A549 (cell line): ENCODE data around the gene THBD. TPM values are rescaled to one million over a fixed set of nuclear protein-coding genes. Genes with fewer than 3 reads are reported as not detected.

Source experiments
- ATAC-seq, 2 experiments: fragments of 200-7000 bp in 1 of 2; fragments of >200 bp in 1 of 2; cut with Nextera tagmentation in 1 of 2; cut with Tn5 transposase in 1 of 2; 3 replicates each; pipeline versions ENCODE4 v1.8.0 to v1.9.1; 2018 to 2020; ENCODE audit warnings: mild to moderate bottlenecking in 1 of 2, moderate library complexity in 1 of 2
- CTCF ChIA-PET: fragments of 300-600 bp; sonication (Branson Sonifier 250); formaldehyde crosslinking; extraction: SDS; loops from one replicate; lab custom pipeline; 2021; ENCODE audit warnings: antibody characterized with exemption, inconsistent platforms; lab: Yijun Ruan, JAX
- POLR2A ChIA-PET: fragments of 350-600 bp; formaldehyde crosslinking; extraction: SDS; loops from one replicate; lab custom pipeline; 2021; ENCODE audit warnings: antibody characterized with exemption, inconsistent platforms; lab: Yijun Ruan, JAX
- DNase-seq, 2 experiments: peaks; one replicate each; pipeline versions ENCODE4 v3.0.0 to v3.0.0-alpha.2; 2011 to 2016; ENCODE audit warnings: low read depth in 1 of 2, low spot score in 1 of 2
- FAIRE-seq: peaks from 2 replicates; lab custom pipeline; 2011; peaks lifted over from hg19 to GRCh38; lab: Jason Lieb, UNC
- H3K27ac ChIP-seq, 2 experiments: fragments of >200 bp; sonication (Bioruptor Twin); formaldehyde crosslinking; 3 replicates each; pipeline ENCODE4 v1.5.1; 2016 to 2017
- H3K4me1 ChIP-seq: fragments of >200 bp; sonication (Bioruptor Twin); formaldehyde crosslinking; 3 replicates; pipeline ENCODE4 v1.6.1; 2016
- H3K4me2 ChIP-seq: fragments of >200 bp; sonication (Bioruptor Twin); formaldehyde crosslinking; 3 replicates; pipeline ENCODE4 v1.6.1; 2016
- H3K4me3 ChIP-seq: fragments of >200 bp; sonication (Bioruptor Twin); formaldehyde crosslinking; 3 replicates; pipeline ENCODE4 v1.5.1; 2016
- H3K9me3 ChIP-seq: fragments of >200 bp; sonication (Bioruptor Twin); formaldehyde crosslinking; 3 replicates; pipeline ENCODE4 v1.6.1; 2016
- CEBPB ChIP-seq, 2 experiments: fragments of >200 bp in 1 of 2; sonication (Bioruptor Twin) in 1 of 2; formaldehyde crosslinking in 1 of 2; IDR thresholded peaks; 2 replicates each; pipeline ENCODE4 v1.6.1; 2012 to 2016
- CHD2 ChIP-seq: fragments of 150-350 bp; IDR thresholded peaks from 2 replicates; pipeline ENCODE4 v1.6.1; 2014; ENCODE audit warnings: low read length; ENCODE audit not compliant: partially characterized antibody
- EP300 ChIP-seq, 2 experiments: fragments of >200 bp; sonication (Bioruptor Twin); formaldehyde crosslinking; IDR thresholded peaks; 2 replicates in 1 of 2; 3 replicates in 1 of 2; pipeline ENCODE4 v1.6.1; 2016 to 2017
- FOSL2 ChIP-seq, 2 experiments: fragments of 450-650 bp in 1 of 2; fragments of >200 bp in 1 of 2; sonication (Bioruptor Twin) in 1 of 2; formaldehyde crosslinking; IDR thresholded peaks; 2 replicates each; pipeline versions ENCODE4 v1.5.0 to v1.6.1; 2016 to 2020; ENCODE audit warnings: mild to moderate bottlenecking in 1 of 2, moderate library complexity in 1 of 2
- HOXA7 ChIP-seq: fragments of 250-450 bp; sonication (Bioruptor Pico); IDR thresholded peaks from 2 replicates; pipeline ENCODE4 v1.5.0; 2020; ENCODE audit warnings: mild to moderate bottlenecking, moderate library complexity
- HOXB13 ChIP-seq: fragments of 250-450 bp; sonication (Bioruptor Pico); IDR thresholded peaks from 2 replicates; pipeline ENCODE4 v1.5.0; 2020; ENCODE audit warnings: low read depth, mild to moderate bottlenecking, moderate library complexity
- HOXB5 ChIP-seq: fragments of 250-450 bp; sonication (Bioruptor Pico); IDR thresholded peaks from 2 replicates; pipeline ENCODE4 v1.5.0; 2020; ENCODE audit warnings: mild to moderate bottlenecking, moderate library complexity
- JUN ChIP-seq, 2 experiments: fragments of >200 bp; sonication (Bioruptor Twin); formaldehyde crosslinking; IDR thresholded peaks; 2 replicates in 1 of 2; 3 replicates in 1 of 2; pipeline ENCODE4 v1.6.1; 2016 to 2017
- MAFK ChIP-seq: fragments of 450-650 bp; IDR thresholded peaks from 2 replicates; pipeline ENCODE4 v1.6.1; 2014; ENCODE audit not compliant: partially characterized antibody
- NFE2L2 ChIP-seq: fragments of 150-350 bp; conservative IDR thresholded peaks from 2 replicates; pipeline ENCODE4 v1.6.1; 2014; ENCODE audit warnings: low read length
- RAD21 ChIP-seq, 2 experiments: fragments of >200 bp in 1 of 2; sonication (Bioruptor Twin) in 1 of 2; formaldehyde crosslinking in 1 of 2; IDR thresholded peaks in 1 of 2; conservative IDR thresholded peaks in 1 of 2; 2 replicates in 1 of 2; 3 replicates in 1 of 2; pipeline ENCODE4 v1.6.1; 2012 to 2018; ENCODE audit warnings: inconsistent platforms in 1 of 2
- RCOR1 ChIP-seq: fragments of 150-350 bp; IDR thresholded peaks from 2 replicates; pipeline ENCODE4 v1.6.1; 2014; ENCODE audit warnings: antibody characterized with exemption, low read length, low read depth
- TFCP2L1 ChIP-seq: fragments of 250-450 bp; sonication (Bioruptor Pico); IDR thresholded peaks from 2 replicates; pipeline ENCODE4 v1.5.0; 2021; ENCODE audit warnings: mild to moderate bottlenecking
- TP53 ChIP-seq: fragments of 250-450 bp; sonication (Bioruptor Pico); IDR thresholded peaks from 2 replicates; pipeline ENCODE4 v1.5.0; 2021; ENCODE audit warnings: mild to moderate bottlenecking, moderate library complexity
- ZFP36 ChIP-seq: fragments of 450-650 bp; IDR thresholded peaks from 2 replicates; pipeline ENCODE4 v1.6.1; 2014; ENCODE audit warnings: borderline replicate concordance; ENCODE audit not compliant: partially characterized antibody
- WGBS: methylation state at CpG from one replicate; pipeline ENCODE4 v1.1.6; 2017; ENCODE audit errors: missing lambda C conversion rate; 5-methylcytosine and 5-hydroxymethylcytosine counted together
- polyA plus RNA-seq, 4 experiments: library from polyadenylated mRNA; depleted of rRNA in 3 of 4; stranded (reverse); fragments of >200 nt; fragmentation: RNase III in 1 of 4; extraction: RNeasy Plus Mini Kit Qiagen cat#74134 plus additional on column Dnase treatment in 1 of 4; gene quantifications; 2 replicates in 3 of 4; 3 replicates in 1 of 4; pipeline ENCODE4 v1.2.3, GENCODE V29; 2011 to 2017
- TF ChIP-seq, protein P1 (sequence below): fragments of >200 bp; sonication (Bioruptor Twin); formaldehyde crosslinking; IDR thresholded peaks from 3 replicates; pipeline ENCODE4 v1.5.1; 2016
- TF ChIP-seq, protein P2 (sequence below): fragments of >200 bp; sonication (Bioruptor Twin); formaldehyde crosslinking; IDR thresholded peaks from 3 replicates; pipeline ENCODE4 v1.6.1; 2016
- TF ChIP-seq, protein P3 (sequence below): fragments of 450-650 bp; IDR thresholded peaks from 2 replicates; pipeline ENCODE4 v1.6.1; 2014; ENCODE audit warnings: antibody characterized with exemption
- TF ChIP-seq, protein P4 (sequence below): IDR thresholded peaks from 2 replicates; pipeline ENCODE4 v1.6.1; 2012
- TF ChIP-seq, protein P5 (sequence below): fragments of 200-600 bp; sonication (generic); IDR thresholded peaks from 2 replicates; pipeline ENCODE4 v1.6.1; 2016; ENCODE audit warnings: antibody characterized with exemption, mild to moderate bottlenecking, moderate library complexity
- TF ChIP-seq, protein P6 (sequence below): IDR thresholded peaks from 2 replicates; pipeline ENCODE4 v1.6.1; 2012

Gene THBD
- polyA plus RNA-seq, 2 of the 4 experiments (the other 2 are of a cell fraction), result 25.8 to 29.6 TPM

DNA sequence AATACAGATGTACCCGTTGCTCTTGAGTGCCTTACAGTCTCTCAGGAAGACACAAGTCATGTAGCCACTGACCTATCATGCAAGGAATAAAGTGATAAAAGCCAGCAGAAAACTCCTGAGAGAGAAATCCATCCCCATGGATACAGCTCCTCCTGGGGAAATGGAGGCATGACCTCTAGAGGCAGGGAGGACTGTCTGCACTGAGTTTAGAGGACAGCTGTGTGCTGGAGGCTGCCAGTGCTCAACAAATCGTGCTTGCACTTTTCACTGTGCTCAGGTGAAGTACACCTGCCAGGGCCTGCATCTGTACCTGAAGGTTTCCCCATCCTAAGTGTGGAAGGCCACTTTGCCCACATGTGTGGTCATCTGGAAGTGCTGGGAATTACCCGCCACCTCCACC lies 24.6 kb upstream of the THBD start:
- WGBS, result 71% methylated on average over 3 of the region's 3 CpGs
- ChIA-PET CTCF (no interaction called here), POLR2A (no interaction called here)
- FAIRE-seq, result no peak
- Histone ChIP-seq H3K4me2 (no peak overlapping the region), H3K9me3 (no peaks in the 10 kb centered on the region)
- no peak for ATAC-seq
- DNase-seq, result no peak
- no peak for TF ChIP-seq RCOR1
- TF ChIP-seq, protein P1, sequence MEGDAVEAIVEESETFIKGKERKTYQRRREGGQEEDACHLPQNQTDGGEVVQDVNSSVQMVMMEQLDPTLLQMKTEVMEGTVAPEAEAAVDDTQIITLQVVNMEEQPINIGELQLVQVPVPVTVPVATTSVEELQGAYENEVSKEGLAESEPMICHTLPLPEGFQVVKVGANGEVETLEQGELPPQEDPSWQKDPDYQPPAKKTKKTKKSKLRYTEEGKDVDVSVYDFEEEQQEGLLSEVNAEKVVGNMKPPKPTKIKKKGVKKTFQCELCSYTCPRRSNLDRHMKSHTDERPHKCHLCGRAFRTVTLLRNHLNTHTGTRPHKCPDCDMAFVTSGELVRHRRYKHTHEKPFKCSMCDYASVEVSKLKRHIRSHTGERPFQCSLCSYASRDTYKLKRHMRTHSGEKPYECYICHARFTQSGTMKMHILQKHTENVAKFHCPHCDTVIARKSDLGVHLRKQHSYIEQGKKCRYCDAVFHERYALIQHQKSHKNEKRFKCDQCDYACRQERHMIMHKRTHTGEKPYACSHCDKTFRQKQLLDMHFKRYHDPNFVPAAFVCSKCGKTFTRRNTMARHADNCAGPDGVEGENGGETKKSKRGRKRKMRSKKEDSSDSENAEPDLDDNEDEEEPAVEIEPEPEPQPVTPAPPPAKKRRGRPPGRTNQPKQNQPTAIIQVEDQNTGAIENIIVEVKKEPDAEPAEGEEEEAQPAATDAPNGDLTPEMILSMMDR, result no peak
- no peak for TF ChIP-seq MAFK
- no peak for TF ChIP-seq FOSL2 (IDR thresholded peaks at IDR 0.05)
- TF ChIP-seq FOSL2 (CRISPR knock-in tag; IDR thresholded peaks at IDR 0.05), result no peak
- TF ChIP-seq, all 56 proteins: peak for 0
- H3K27ac ChIP-seq, result no peak overlapping the region
- no peaks in the 10 kb centered on the region for H3K4me1 ChIP-seq
- no peak overlapping the region for H3K4me3 ChIP-seq

DNA sequence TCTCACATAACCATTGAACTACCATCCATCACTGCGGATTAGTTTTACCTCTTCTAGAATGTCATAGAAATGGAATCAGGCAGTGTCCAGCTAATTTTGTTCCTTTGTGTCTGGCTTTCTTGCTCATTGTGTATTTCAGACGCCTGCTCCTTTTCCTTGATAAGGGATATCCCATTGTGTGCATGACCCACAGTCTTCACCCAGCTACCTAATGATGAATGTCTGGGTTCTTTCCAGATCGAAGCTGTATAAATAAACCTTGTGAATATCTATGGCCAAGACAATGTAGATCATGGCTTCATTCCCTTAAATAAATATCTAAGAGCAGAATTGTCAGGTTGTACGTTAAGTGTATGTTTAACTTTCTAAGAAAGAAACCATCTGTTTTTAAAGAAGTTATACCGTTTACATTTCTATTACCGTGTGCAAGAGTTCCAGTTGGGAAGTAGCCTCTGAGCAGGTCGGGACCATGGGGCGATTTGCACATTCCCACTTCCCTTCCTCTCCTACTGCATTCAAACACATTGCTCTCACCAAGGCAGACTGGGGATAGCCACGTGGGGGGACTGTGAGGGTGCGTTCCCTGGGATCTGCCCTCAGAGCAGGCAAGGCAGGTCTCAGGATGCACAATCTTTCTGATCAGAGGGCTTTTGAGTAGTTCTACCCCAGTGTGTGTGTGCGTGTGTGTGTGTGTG lies 23.6 kb upstream of the THBD start:
- ATAC-seq (no peak), DNase-seq (no peak), FAIRE-seq (no peak)
- Histone ChIP-seq H3K4me1 (no peaks in the 10 kb centered on the region), H3K4me2 (no peak overlapping the region), H3K27ac (no peak overlapping the region), H3K9me3 (no peaks in the 10 kb centered on the region), H3K4me3 (no peak overlapping the region)
- CTCF ChIA-PET, result no interaction called here
- 64% methylated on average over 11 of the region's 11 CpGs for WGBS
- TF ChIP-seq NFE2L2, result no peak
- TF ChIP-seq, protein P2, sequence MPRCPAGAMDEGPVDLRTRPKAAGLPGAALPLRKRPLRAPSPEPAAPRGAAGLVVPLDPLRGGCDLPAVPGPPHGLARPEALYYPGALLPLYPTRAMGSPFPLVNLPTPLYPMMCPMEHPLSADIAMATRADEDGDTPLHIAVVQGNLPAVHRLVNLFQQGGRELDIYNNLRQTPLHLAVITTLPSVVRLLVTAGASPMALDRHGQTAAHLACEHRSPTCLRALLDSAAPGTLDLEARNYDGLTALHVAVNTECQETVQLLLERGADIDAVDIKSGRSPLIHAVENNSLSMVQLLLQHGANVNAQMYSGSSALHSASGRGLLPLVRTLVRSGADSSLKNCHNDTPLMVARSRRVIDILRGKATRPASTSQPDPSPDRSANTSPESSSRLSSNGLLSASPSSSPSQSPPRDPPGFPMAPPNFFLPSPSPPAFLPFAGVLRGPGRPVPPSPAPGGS, result no peak
- no peak for TF ChIP-seq ZFP36
- TF ChIP-seq RAD21 (conservative IDR thresholded peaks at IDR 0.05 in 1 of 2, IDR thresholded peaks at IDR 0.05 in 1 of 2), result no peak
- TF ChIP-seq, protein P3, sequence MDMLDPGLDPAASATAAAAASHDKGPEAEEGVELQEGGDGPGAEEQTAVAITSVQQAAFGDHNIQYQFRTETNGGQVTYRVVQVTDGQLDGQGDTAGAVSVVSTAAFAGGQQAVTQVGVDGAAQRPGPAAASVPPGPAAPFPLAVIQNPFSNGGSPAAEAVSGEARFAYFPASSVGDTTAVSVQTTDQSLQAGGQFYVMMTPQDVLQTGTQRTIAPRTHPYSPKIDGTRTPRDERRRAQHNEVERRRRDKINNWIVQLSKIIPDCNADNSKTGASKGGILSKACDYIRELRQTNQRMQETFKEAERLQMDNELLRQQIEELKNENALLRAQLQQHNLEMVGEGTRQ, result no peak
- TF ChIP-seq, protein P1, result no peak
- TF ChIP-seq, protein P4, sequence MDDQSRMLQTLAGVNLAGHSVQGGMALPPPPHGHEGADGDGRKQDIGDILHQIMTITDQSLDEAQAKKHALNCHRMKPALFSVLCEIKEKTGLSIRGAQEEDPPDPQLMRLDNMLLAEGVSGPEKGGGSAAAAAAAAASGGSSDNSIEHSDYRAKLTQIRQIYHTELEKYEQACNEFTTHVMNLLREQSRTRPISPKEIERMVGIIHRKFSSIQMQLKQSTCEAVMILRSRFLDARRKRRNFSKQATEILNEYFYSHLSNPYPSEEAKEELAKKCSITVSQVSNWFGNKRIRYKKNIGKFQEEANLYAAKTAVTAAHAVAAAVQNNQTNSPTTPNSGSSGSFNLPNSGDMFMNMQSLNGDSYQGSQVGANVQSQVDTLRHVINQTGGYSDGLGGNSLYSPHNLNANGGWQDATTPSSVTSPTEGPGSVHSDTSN, result no peak
- TF ChIP-seq CHD2, result no peak
- no peak for TF ChIP-seq HOXA7 (CRISPR knock-in tag)
- POLR2A ChIA-PET, result no interaction called here

DNA sequence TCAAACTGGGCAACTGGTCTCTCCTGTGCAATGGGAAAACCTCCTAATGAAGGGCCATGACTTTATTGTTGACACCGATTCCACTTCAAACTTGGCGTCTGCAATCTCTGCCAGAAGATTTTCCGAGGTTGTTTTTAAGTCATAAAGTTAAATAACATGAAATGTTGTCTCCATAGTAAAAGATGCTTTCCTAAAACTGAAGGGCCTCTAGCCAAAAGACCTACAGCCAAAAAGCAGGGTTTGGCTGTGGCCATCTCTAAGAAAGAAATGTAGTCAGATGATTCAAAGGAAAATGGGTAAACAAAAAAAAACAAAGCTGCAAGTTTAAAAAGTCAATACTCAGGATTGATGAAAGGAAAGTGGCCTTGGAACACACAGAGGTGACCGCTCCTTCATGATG lies 22.5 kb upstream of the THBD start:
- ChIA-PET POLR2A (no interaction called here), CTCF (interaction anchor here (1.5 kb wide), 1 partner anchor 21 kb away, joined by 5 read pairs; no protein-coding TSS in a partner anchor)
- H3K9me3 ChIP-seq, result no peaks in the 10 kb centered on the region
- no peak overlapping the region for H3K4me3 ChIP-seq
- H3K27ac ChIP-seq, result no peak overlapping the region
- H3K4me2 ChIP-seq, result no peak overlapping the region
- 77% methylated on average over 4 of the region's 4 CpGs for WGBS
- FAIRE-seq, result no peak
- no peak for ATAC-seq
- DNase-seq, result no peak
- H3K4me1 ChIP-seq, result no peaks in the 10 kb centered on the region
- TF ChIP-seq, protein P5, sequence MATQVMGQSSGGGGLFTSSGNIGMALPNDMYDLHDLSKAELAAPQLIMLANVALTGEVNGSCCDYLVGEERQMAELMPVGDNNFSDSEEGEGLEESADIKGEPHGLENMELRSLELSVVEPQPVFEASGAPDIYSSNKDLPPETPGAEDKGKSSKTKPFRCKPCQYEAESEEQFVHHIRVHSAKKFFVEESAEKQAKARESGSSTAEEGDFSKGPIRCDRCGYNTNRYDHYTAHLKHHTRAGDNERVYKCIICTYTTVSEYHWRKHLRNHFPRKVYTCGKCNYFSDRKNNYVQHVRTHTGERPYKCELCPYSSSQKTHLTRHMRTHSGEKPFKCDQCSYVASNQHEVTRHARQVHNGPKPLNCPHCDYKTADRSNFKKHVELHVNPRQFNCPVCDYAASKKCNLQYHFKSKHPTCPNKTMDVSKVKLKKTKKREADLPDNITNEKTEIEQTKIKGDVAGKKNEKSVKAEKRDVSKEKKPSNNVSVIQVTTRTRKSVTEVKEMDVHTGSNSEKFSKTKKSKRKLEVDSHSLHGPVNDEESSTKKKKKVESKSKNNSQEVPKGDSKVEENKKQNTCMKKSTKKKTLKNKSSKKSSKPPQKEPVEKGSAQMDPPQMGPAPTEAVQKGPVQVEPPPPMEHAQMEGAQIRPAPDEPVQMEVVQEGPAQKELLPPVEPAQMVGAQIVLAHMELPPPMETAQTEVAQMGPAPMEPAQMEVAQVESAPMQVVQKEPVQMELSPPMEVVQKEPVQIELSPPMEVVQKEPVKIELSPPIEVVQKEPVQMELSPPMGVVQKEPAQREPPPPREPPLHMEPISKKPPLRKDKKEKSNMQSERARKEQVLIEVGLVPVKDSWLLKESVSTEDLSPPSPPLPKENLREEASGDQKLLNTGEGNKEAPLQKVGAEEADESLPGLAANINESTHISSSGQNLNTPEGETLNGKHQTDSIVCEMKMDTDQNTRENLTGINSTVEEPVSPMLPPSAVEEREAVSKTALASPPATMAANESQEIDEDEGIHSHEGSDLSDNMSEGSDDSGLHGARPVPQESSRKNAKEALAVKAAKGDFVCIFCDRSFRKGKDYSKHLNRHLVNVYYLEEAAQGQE, result no peak
- no peak for TF ChIP-seq NFE2L2
- TF ChIP-seq, protein P6, sequence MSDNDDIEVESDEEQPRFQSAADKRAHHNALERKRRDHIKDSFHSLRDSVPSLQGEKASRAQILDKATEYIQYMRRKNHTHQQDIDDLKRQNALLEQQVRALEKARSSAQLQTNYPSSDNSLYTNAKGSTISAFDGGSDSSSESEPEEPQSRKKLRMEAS, result no peak
- TF ChIP-seq TFCP2L1 (CRISPR knock-in tag), result no peak
- no peak for TF ChIP-seq TP53
- no peak for TF ChIP-seq JUN (IDR thresholded peaks at IDR 0.05)
- no peak for TF ChIP-seq HOXB13 (CRISPR knock-in tag)
- no peak for TF ChIP-seq EP300 (IDR thresholded peaks at IDR 0.05)
- no peak for TF ChIP-seq HOXB5 (CRISPR knock-in tag)
- no peak for TF ChIP-seq CEBPB (IDR thresholded peaks at IDR 0.05)
- TF ChIP-seq RAD21 (conservative IDR thresholded peaks at IDR 0.05 in 1 of 2, IDR thresholded peaks at IDR 0.05 in 1 of 2), result no peak
